HG03159 (cell line): ENCODE results near the gene LRP1-AS.

Experiments used
- ATAC-seq: cut with Tn5 transposase; IDR thresholded peaks from one replicate; pipeline ENCODE4 v1.9.1; 2021; ENCODE audit warnings: mild to moderate bottlenecking, moderate library complexity; ENCODE audit not compliant: unreplicated experiment

LRP1-AS gene

GRCh38 chr12:57146961-57147944, at the start of gene LRP1-AS:
TSS of gene LRP1-AS (minus strand) at chr12:57147619.
- ATAC-seq: no peak

- no peak for ATAC-seq
Measured at GRCh38 chr12:57196956-57197355, 49.5 kb upstream of the LRP1-AS start.

- ATAC-seq: no peak
Measured at GRCh38 chr12:57196439-57196838, 49.0 kb upstream of the LRP1-AS start.

- no peak for ATAC-seq
Measured at GRCh38 chr12:57195611-57196371, 48.4 kb upstream of the LRP1-AS start.

GRCh38 chr12:57195186-57195585, 47.8 kb upstream of the LRP1-AS start:
- ATAC-seq: no peak

GRCh38 chr12:57194253-57194652, 46.8 kb upstream of the LRP1-AS start:
- no peak for ATAC-seq

GRCh38 chr12:57193706-57194245, 46.4 kb upstream of the LRP1-AS start:
- ATAC-seq: no peak

GRCh38 chr12:57192920-57193319, 45.5 kb upstream of the LRP1-AS start:
- ATAC-seq: no peak

- ATAC-seq: no peak
Measured at GRCh38 chr12:57191410-57191809, 44.0 kb upstream of the LRP1-AS start.

GRCh38 chr12:57190821-57191220, 43.4 kb upstream of the LRP1-AS start:
- no peak for ATAC-seq

- ATAC-seq: no peak
Measured at GRCh38 chr12:57190037-57190436, 42.6 kb upstream of the LRP1-AS start.

GRCh38 chr12:57188090-57188425, 40.6 kb upstream of the LRP1-AS start:
- no peak for ATAC-seq

GRCh38 chr12:57187222-57188089, 40.0 kb upstream of the LRP1-AS start:
- ATAC-seq: no peak

GRCh38 chr12:57185906-57186508, 38.6 kb upstream of the LRP1-AS start:
- ATAC-seq: no peak

- ATAC-seq: no peak
Measured at GRCh38 chr12:57185403-57185802, 38.0 kb upstream of the LRP1-AS start.

- no peak for ATAC-seq
Measured at GRCh38 chr12:57183939-57184725, 36.7 kb upstream of the LRP1-AS start.

- ATAC-seq: peak; percentile 90
Measured at GRCh38 chr12:57182918-57183575, 35.6 kb upstream of the LRP1-AS start.

- ATAC-seq: no peak
Measured at GRCh38 chr12:57181561-57182155, 34.2 kb upstream of the LRP1-AS start.

GRCh38 chr12:57181072-57181471, 33.7 kb upstream of the LRP1-AS start:
- ATAC-seq: no peak
